DOHH2 (cell line): ENCODE measurements around the gene SSBP2.

Experiments used
- H3F3A ChIP-seq: fragments of 200-600 bp; sonication (generic), shearing (Covaris generic); 2 replicates; pipeline ENCODE4 v1.6.0; 2016; ENCODE audit warnings: antibody characterized with exemption, mild to moderate bottlenecking; ENCODE audit not compliant: control insufficient read depth, insufficient read depth
- H3K27ac ChIP-seq: fragments of 200-600 bp; sonication (generic); 2 replicates; pipeline ENCODE4 v1.5.1; 2014; ENCODE audit warnings: low read depth, mild to moderate bottlenecking, low read length, moderate library complexity
- H3K27me3 ChIP-seq: fragments of 200-600 bp; sonication (generic); 2 replicates; pipeline ENCODE4 v1.6.1; 2014; ENCODE audit warnings: mild to moderate bottlenecking, low read length, mixed read lengths; ENCODE audit not compliant: control insufficient read depth
- H3K36me3 ChIP-seq: fragments of 200-600 bp; sonication (generic); 2 replicates; pipeline ENCODE4 v1.6.1; 2014; ENCODE audit warnings: mild to moderate bottlenecking, low read length, moderate library complexity, mixed read lengths; ENCODE audit not compliant: control insufficient read depth
- H3K4me1 ChIP-seq: fragments of 200-600 bp; sonication (generic); 2 replicates; pipeline ENCODE4 v1.6.1; 2014; ENCODE audit warnings: mild to moderate bottlenecking, low read length, mixed read lengths; ENCODE audit not compliant: control insufficient read depth
- H3K4me2 ChIP-seq: fragments of 200-600 bp; sonication (generic); 2 replicates; pipeline ENCODE4 v1.6.0; 2014; ENCODE audit warnings: mild to moderate bottlenecking, low read length, moderate library complexity
- H3K4me3 ChIP-seq: fragments of 200-600 bp; sonication (generic); 2 replicates; pipeline ENCODE4 v1.5.1; 2014; ENCODE audit warnings: mild to moderate bottlenecking, low read length, mixed read lengths
- H3K79me2 ChIP-seq: fragments of 200-600 bp; sonication (generic); 2 replicates; pipeline ENCODE4 v1.6.1; 2014; ENCODE audit warnings: mild to moderate bottlenecking, low read length, mixed read lengths; ENCODE audit not compliant: control insufficient read depth
- H3K9me2 ChIP-seq: fragments of 200-600 bp; sonication (generic); replicated peaks from 2 replicates; pipeline ENCODE4 v1.6.1; 2014; ENCODE audit warnings: mild to moderate bottlenecking, low read length, mixed read lengths; ENCODE audit not compliant: control insufficient read depth
- H3K9me3 ChIP-seq: fragments of 200-600 bp; sonication (generic); 2 replicates; pipeline ENCODE4 v1.6.1; 2014; ENCODE audit warnings: antibody characterized with exemption, low read length, mixed read lengths; ENCODE audit not compliant: control insufficient read depth, insufficient read depth
- H4K20me1 ChIP-seq: fragments of 200-600 bp; sonication (generic); 2 replicates; pipeline ENCODE4 v1.6.0; 2014; ENCODE audit warnings: low read depth, mild to moderate bottlenecking, antibody characterized with exemption, low read length, moderate library complexity; ENCODE audit not compliant: control insufficient read depth, insufficient read depth
- CTCF ChIP-seq: fragments of 200-600 bp; sonication (generic); IDR thresholded peaks from one replicate; pipeline ENCODE4 v1.5.1; 2014; ENCODE audit warnings: antibody characterized with exemption, mild to moderate bottlenecking, low read depth, low read length; ENCODE audit not compliant: poor library complexity, severe bottlenecking
- EZH2phosphoT487 ChIP-seq: fragments of 200-600 bp; sonication (generic); IDR thresholded peaks from 2 replicates; pipeline ENCODE4 v1.6.1; 2017; ENCODE audit warnings: borderline replicate concordance, mild to moderate bottlenecking, antibody characterized with exemption, low read length, moderate library complexity, mixed read lengths

SSBP2 gene

GRCh38 chr5:81754621-81755020, 3.7 kb upstream of the SSBP2 start:
- Histone ChIP-seq H3K4me3 (no peak overlapping the region), H3K27me3 (no peaks in the 10 kb centered on the region), H3K4me1 (peaks cover 29% of the 10 kb centered on the region), H3K9me3 (no peaks in the 10 kb centered on the region), H3K36me3 (no peaks in the 10 kb centered on the region), H3K4me2 (no peak overlapping the region), H3K9me2 (no peaks in the 10 kb centered on the region), H3K27ac (no peak overlapping the region), H3F3A (no peaks in the 10 kb centered on the region; the same call in 1 of the 2 replicates), H3K79me2 (peaks cover 9% of the 10 kb centered on the region), H4K20me1 (no peaks in the 10 kb centered on the region)
- TF ChIP-seq EZH2phosphoT487 (no peak), CTCF (no peak)

GRCh38 chr5:81753429-81753828, 2.5 kb upstream of the SSBP2 start:
- Histone ChIP-seq H3K4me1 (peaks cover 27% of the 10 kb centered on the region), H3F3A (peaks cover 5% of the 10 kb centered on the region; the same call in 1 of the 2 replicates), H3K9me3 (no peaks in the 10 kb centered on the region), H3K79me2 (peaks cover 21% of the 10 kb centered on the region), H4K20me1 (peaks cover 6% of the 10 kb centered on the region; the same call in 1 of the 2 replicates), H3K27ac (no peak overlapping the region), H3K9me2 (no peaks in the 10 kb centered on the region), H3K4me3 (no peak overlapping the region), H3K36me3 (peaks cover 10% of the 10 kb centered on the region), H3K4me2 (no peak overlapping the region), H3K27me3 (no peaks in the 10 kb centered on the region)
- TF ChIP-seq EZH2phosphoT487 (no peak), CTCF (no peak)

- peaks cover 18% of the 10 kb centered on the region for H3K36me3 ChIP-seq
- H3K79me2 ChIP-seq, result peaks cover 29% of the 10 kb centered on the region
- H3K9me3 ChIP-seq, result no peaks in the 10 kb centered on the region
- peaks cover 13% of the 10 kb centered on the region for H4K20me1 ChIP-seq
- no peaks in the 10 kb centered on the region for H3K9me2 ChIP-seq
- H3K4me1 ChIP-seq, result peaks cover 34% of the 10 kb centered on the region
- H3K4me3 ChIP-seq, result peak overlapping the region; percentile 79
- H3K4me2 ChIP-seq, result peak overlapping the region; percentile 92
- H3K27me3 ChIP-seq, result no peaks in the 10 kb centered on the region
- TF ChIP-seq EZH2phosphoT487 (no peak), CTCF (no peak)
- no peak overlapping the region for H3K27ac ChIP-seq
- peaks cover 5% of the 10 kb centered on the region; the same call in 1 of the 2 replicates for H3F3A ChIP-seq
Observed at GRCh38 chr5:81752644-81752963, 1.7 kb upstream of the SSBP2 start.
